Stimulated activated CD8-positive, alpha-beta memory T cell treated with anti-CD3 and anti-CD28 coated beads, Interleukin-12 subunit alpha, Interleukin-12 subunit beta, amount 100 ng/mL, for 1 hour (primary cell): ENCODE data around the gene ALPK1.
"Not testable (repeated sequence)": the region's sequence is repeated elsewhere in the genome, so short reads cannot be mapped to it uniquely, and the experiment has no call there.

Source experiments
- DNase-seq: peaks from one replicate; pipeline ENCODE4 v3.0.0-alpha.2; 2020; ENCODE audit warnings: low read depth

The ALPK1 gene

GRCh38 chr4:112284662-112285411, 12.3 kb upstream of the ALPK1 start:
- no peak for DNase-seq

DNA sequence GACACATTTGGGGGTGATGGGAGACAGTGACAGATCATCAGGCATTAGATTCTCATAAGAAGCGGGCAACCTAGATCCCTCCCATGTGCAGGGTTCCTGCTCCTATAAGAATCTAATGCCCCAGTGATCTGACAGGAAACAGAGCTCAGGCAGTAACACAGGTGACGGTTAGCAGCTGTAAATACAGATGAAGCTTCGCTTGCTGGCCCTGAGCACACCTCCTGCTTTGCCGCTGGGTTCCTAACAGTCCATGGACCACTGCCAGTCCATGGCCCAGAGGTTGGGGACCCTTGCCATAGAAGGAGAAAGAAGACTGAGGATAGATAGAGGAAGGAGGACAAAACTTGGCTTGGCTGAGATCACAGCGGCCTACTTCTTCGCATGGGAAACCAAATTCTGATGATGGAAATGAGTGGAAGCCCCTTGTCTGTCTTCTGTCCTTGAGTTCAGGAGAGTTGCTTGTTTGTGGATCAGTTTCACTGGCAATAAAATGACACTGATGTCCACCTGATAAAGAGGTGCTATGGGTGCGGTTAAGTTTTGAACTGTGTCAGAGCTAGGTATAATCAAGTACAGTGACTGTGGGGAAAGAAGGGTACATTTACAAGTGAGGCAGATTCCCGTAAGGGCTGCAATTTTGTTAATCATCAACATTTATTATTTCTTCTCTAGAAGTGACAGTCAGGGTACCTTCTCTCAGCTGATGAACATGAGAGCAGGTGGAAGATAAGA, 9.7 kb upstream of the ALPK1 start:
- DNase-seq: no peak

DNA sequence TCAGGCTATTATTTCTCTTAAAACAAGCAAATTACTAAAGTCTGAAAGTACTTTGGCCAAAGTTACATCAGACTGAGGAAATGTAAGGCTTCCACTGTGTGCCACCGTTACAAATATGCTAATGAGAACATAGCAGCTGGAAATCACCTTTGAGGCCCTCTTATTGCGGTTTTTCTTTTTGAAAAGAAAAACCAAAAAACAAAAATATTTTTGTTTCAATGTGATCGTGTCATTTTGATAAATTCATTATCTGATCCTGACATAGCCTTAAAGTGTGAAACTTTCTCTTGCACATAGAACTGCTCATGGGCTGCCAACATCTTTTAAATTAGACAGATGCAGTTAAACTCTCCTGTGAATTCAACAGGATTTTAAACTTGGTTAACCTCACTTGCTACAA, 8.7 kb upstream of the ALPK1 start:
- DNase-seq: no peak

DNA sequence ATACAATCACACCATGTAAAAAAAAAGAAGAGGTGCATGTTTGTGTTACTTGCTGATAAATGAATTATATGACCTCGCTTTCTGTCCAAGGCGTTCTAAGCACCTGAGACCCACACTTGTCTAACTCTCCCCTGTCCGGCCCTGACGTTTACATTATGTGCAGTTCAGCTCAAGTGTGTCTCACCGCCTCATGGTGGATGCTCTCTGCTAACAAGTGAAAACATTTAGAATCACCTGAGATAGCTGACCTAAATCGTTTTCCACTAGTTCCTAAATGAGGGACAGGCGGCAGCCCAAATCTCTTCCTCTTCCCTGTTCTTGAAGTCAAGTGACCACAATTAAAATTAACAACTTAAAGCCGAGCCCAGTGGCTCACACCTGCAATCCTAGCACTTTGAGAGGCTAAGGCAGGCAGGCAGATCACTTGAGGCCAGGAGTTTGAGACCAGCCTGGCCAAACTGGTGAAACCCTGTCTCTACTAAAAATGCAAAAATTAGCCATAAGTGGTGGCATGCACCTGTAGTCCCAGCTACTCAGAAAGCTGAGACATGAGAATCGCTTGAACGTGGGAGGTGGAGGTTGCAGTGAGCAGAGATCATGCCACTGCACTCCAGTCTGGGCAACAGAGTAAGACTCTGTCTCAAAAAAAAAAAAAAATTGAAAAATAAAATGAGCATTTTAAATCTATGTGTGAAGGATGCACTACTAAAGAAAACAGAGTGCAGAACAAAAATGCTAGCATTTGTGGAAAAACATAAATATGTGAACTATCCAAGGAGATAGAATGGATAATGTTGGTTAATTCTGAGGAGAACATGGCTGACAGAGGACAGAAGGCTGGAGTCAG, 7.5 kb upstream of the ALPK1 start:
- DNase-seq: no peak

DNA sequence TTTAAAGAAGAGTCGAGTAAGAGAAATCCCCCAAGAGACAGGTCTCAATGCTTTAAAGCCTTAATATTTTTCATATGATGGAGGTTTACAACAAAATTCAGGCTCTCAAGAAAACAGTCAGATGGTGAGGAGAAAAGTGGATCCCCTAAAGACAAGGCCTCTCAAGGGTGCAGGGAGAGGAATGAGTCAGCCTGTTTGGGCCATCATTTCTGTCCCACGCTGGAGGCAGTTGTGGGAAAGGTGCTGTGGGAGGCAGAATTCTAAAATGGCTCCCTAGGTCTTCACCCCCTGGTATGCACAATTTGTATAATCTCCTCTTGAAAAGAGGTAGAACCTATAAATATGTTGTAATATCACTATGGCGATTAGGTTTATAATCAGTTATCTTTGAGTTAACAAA, 6.8 kb upstream of the ALPK1 start:
- no peak for DNase-seq

GRCh38 chr4:112299721-112300120, 2.6 kb downstream of the ALPK1 start:
- DNase-seq: no peak

DNA sequence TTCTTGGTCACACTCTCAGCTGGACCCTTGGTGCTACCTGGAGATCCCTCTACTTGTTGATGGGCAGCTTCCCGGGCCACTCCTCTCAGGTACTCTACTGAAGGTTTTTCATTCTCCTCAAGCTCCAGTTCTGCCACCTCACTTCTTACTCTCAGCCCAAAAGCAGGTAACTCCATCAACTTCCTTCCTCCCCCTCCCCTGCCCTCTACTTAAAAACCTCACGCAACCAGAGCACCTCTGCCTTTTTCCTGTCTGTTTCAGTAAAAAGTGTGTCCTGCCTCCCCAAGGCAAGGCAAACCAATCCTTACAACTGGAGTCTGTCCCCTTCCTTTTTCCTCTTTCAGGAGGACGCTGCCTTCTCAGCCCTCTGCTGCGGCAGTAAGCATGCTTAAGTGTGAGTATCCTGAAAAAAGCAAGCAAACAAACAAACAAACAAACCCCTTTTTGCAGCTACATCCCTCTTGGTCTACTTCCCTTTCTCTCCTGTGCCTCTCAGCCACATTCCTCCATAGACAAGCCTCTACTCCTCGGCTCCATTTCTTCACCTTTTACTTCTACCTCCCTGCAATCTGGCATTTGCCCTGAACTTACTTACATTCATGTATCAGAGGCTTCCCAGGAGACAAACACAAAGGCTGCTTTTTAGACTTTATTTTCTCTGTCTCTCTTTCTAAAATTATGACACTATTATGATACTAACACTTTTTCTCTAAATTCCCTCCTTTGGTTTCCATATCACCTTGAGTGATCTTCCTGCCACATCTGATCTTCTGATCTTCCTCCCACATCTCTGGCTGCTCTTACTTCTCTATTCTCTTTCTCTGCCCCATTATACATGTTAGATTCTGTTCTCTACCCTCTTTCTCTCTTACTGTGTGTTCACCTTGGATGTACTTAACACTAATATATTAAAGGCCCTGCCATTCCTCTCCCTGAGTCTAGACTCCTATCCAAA, 5.4 kb downstream of the ALPK1 start:
- no peak for DNase-seq

GRCh38 chr4:112305477-112305876, 8.3 kb downstream of the ALPK1 start:
- not testable (repeated sequence) for DNase-seq

DNA sequence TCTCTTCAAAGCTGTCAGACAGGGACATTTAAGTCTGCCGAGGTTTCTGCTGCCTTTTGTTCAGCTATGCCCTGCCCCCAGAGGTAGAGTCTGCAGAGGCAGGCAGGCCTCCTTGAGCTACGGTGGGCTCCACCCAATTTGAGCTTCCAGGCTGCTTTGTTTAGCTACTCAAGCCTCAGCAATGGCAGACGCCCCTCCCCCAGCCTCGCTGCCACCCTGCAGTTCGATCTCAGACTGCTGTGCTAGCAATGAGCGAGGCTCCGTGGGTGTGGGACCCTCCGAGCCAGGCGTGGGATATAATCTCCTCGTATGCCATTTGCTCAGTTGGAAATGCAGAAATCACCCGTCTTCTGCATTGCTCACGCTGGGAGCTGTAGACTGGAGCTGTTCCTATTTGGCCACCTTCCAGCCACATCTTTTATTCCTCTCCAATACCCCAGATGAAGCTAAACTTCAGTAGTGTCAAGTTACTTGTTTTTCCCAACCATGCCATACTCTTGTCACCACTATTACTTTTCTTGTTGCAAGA, 12.2 kb downstream of the ALPK1 start:
- DNase-seq: not testable (repeated sequence)

DNA sequence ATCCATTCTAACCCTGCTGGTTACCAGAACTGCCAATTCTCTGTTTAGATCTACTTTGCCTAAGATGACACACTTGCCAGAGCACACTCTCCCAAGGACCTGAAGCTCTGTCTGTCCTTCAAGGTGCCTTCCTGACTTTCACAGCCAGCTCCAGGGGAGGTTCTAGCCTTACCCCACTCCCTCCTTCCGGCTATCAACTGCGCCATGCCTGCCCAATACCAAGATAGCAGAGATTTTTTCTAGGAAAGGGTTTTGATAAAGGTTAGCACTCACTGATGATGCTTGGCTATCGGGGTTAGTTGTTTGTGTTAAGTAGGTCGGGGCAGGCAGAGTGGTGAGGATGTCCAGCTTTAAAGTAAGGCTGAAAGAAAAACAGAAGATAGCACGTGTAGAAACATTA, 14.3 kb downstream of the ALPK1 start:
- DNase-seq: no peak

DNA sequence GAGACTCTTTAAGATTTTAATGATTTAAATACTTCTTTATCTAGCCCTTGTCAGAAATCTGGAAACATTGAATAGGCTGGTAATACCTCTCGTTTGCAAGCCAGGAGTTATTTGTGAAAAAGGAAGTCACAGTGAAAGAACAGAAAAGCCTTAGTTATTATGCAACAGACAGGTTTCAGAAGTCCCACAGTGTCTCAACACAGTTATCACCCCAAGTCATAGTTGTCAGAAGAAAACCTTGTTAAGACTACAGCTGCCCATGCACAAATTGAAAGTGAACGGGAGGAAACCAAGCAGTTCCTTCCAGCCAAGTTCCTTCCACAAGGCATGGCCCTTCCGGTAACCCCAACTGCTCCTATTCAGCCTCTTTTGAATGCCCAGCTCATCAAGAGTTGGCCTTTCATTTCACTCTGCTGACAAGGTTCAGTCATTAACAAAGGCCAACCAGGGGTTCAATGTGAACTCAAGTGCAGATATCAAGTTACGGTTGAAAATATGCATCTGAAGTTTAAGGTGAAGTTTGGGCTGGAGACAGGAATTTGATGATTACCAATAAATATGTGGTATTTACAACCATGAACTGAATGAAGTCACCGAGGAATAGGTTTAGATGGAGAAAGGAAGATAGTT, 15.6 kb downstream of the ALPK1 start:
- DNase-seq: no peak

- DNase-seq: no peak
Measured at GRCh38 chr4:112315446-112315845, 18.3 kb downstream of the ALPK1 start.

DNA sequence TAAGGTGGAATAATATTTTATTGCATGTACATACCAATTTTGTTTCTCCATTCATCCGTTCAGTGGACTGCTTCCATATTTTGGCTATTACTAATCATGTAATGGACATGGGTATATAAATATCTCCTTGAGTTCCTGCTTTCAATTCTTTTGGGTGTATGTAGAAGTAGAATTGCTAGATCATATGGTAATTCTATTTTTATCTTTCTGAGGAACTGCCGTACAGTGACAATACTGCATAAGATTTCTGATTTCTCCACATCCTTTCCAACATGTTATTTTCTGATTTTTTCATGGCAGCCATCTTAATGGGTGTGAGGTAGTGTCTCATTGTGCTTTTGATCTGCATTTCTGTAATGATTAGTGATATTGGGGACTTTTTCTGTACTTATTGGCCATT, 19.2 kb downstream of the ALPK1 start:
- DNase-seq: no peak

GRCh38 chr4:112318239-112319142, 21.3 kb downstream of the ALPK1 start:
- DNase-seq: no peak

GRCh38 chr4:112321776-112322684, 24.9 kb downstream of the ALPK1 start:
- DNase-seq: peak; percentile 66

DNA sequence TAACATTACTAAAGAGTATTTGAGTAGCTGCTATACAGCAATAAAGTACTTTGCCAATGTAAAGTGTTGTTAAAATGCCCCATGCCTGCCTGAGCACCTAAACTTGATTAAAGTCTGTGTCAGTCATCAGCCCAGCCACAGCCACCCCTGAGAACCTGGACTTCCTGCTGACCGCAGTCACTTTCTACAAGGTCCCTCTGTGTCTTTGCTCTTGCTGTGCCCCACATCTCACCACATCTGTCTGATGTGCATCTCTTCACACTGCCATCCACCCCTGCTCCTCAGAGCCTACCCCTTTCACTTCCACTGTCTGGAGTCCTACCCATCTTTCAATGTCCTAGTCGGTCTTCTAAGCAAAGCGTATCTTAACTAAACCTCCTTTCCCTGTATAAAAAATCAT, 25.7 kb downstream of the ALPK1 start:
- no peak for DNase-seq

GRCh38 chr4:112325530-112325929, 28.4 kb downstream of the ALPK1 start:
- DNase-seq: no peak

GRCh38 chr4:112327965-112328733, 31.0 kb downstream of the ALPK1 start:
- no peak for DNase-seq
